HepG2 (cell line): ENCODE results near the gene MPZ. TPM values are rescaled to one million over a fixed set of nuclear protein-coding genes. Genes with fewer than 3 reads are reported as not detected.

Source experiments
- ATRX ChIP-seq: sonication (generic); formaldehyde crosslinking; IDR thresholded peaks from 2 replicates; pipeline ENCODE4 v1.4.0; 2020; ENCODE audit warnings: missing genetic modification reagents, borderline replicate concordance
- CEBPZ ChIP-seq: IDR thresholded peaks from 2 replicates; pipeline ENCODE4 v1.6.1; 2012; ENCODE audit warnings: low read length, improper control_type of control experiment
- DBP ChIP-seq: sonication (generic); formaldehyde crosslinking; IDR thresholded peaks from 2 replicates; pipeline ENCODE4 v1.4.0; 2020; ENCODE audit warnings: missing genetic modification reagents; ENCODE audit errors: not compliant biosample characterization
- ERF ChIP-seq: IDR thresholded peaks from 2 replicates; pipeline ENCODE4 v1.6.1; 2018; ENCODE audit warnings: missing biosample characterization, missing genetic modification reagents
- ETV6 ChIP-seq: sonication (generic); formaldehyde crosslinking; conservative IDR thresholded peaks from 2 replicates; pipeline ENCODE4 v1.4.0; 2020; ENCODE audit warnings: missing genetic modification reagents
- MIER3 ChIP-seq: IDR thresholded peaks from 2 replicates; pipeline ENCODE4 v1.6.1; 2016; ENCODE audit warnings: missing compliant biosample characterization, borderline replicate concordance
- SKI ChIP-seq: fragments of 450-650 bp; IDR thresholded peaks from one replicate; pipeline ENCODE4 v1.6.1; 2018; ENCODE audit warnings: mild to moderate bottlenecking; ENCODE audit not compliant: partially characterized antibody
- SMYD3 ChIP-seq: sonication (generic); formaldehyde crosslinking; IDR thresholded peaks from 2 replicates; pipeline ENCODE4 v1.8.1; 2023; ENCODE audit warnings: mild to moderate bottlenecking, missing genetic modification reagents
- ZGPAT ChIP-seq: IDR thresholded peaks from 2 replicates; pipeline ENCODE4 v1.6.1; 2016; ENCODE audit warnings: mild to moderate bottlenecking
- ZIK1 ChIP-seq: sonication (generic); formaldehyde crosslinking; IDR thresholded peaks from 2 replicates; pipeline ENCODE4 v1.5.0; 2020; ENCODE audit warnings: mild to moderate bottlenecking, low read depth, missing genetic modification reagents, borderline replicate concordance
- ZNF142 ChIP-seq: sonication (generic); formaldehyde crosslinking; IDR thresholded peaks from 2 replicates; pipeline ENCODE4 v1.4.0; 2020; ENCODE audit warnings: missing genetic modification reagents
- ZNF160 ChIP-seq: sonication (generic); formaldehyde crosslinking; IDR thresholded peaks from 2 replicates; pipeline ENCODE4 v1.8.0; 2022; ENCODE audit warnings: mild to moderate bottlenecking, inconsistent platforms, missing genetic modification reagents
- ZNF296 ChIP-seq: sonication (generic); formaldehyde crosslinking; conservative IDR thresholded peaks from 2 replicates; pipeline ENCODE4 v1.5.0; 2020; ENCODE audit warnings: mild to moderate bottlenecking, missing genetic modification reagents
- ZNF770 ChIP-seq: sonication (generic); formaldehyde crosslinking; IDR thresholded peaks from 2 replicates; pipeline ENCODE4 v1.5.0; 2020; ENCODE audit warnings: mild to moderate bottlenecking, missing genetic modification reagents
- polyA plus RNA-seq, 8 experiments: library from polyadenylated mRNA; depleted of rRNA in 3 of 8; stranded (reverse) in 7 of 8; unstranded in 1 of 8; fragments of >200 nt; fragmentation: Illumina TruSeq in 4 of 8; extraction: Trizol in 4 of 8; gene quantifications; 2 replicates each; pipeline versions ENCODE4 v1.2.1 to v1.2.3, GENCODE V29; 2011 to 2016; ENCODE audit warnings: low read depth in 4 of 8, missing spikeins in 1 of 8, mixed read lengths in 1 of 8; ENCODE audit not compliant: insufficient read depth in 1 of 8
- total RNA-seq, 5 experiments: library from RNA; depleted of rRNA; stranded (reverse); fragments of >200 nt; fragmentation: Illumina TruSeq; extraction: Trizol; gene quantifications; 2 replicates each; pipeline ENCODE4 v1.2.3, GENCODE V29; 2016; ENCODE audit warnings: low read depth in 1 of 5

MPZ gene
- total and polyA plus RNA-seq, 2 of the 13 experiments (the other 11 are each of a cell fraction or from before 2014, with no cell fraction given), result 18.3 to 24.6 TPM

- TF ChIP-seq ETV6 (CRISPR knock-in tag), result no peak
- TF ChIP-seq ZNF770 (CRISPR knock-in tag), result no peak
- TF ChIP-seq ZIK1 (CRISPR knock-in tag), result no peak
- TF ChIP-seq ATRX, result no peak
- peak; percentile 48; the same call in 1 of the 2 replicates for TF ChIP-seq MIER3 (CRISPR knock-in tag)
- no peak for TF ChIP-seq ZNF142
- peak; percentile 81 for TF ChIP-seq ZGPAT (CRISPR knock-in tag)
- peak; percentile 54; the same call in 1 of the 2 replicates for TF ChIP-seq ZNF296 (CRISPR knock-in tag)
- peak; percentile 50 for TF ChIP-seq DBP (CRISPR knock-in tag)
- TF ChIP-seq ZNF160 (CRISPR knock-in tag), result peak; percentile 60; the same call in 1 of the 2 replicates
- TF ChIP-seq CEBPZ, result no peak
- TF ChIP-seq SKI, result peak; percentile 59
- TF ChIP-seq ERF, result no peak; the same call in 1 of the 2 replicates
- peak; percentile 56; the same call in 1 of the 2 replicates for TF ChIP-seq SMYD3 (CRISPR knock-in tag)
These were observed 4.6 kb upstream of the MPZ start, which contains the start of gene SDHC (continued) for GRCh38 chr1:161314201-161314981.
